Stimulated activated CD4-positive, alpha-beta T cell treated with anti-CD3 and anti-CD28 coated beads, Interleukin-4, amount 100 ng/mL, for 48 hours (primary cell): ENCODE data around the gene RANBP2.

Experiments
- DNase-seq, 2 donors: peaks; one replicate each; pipeline ENCODE4 v3.0.0-alpha.2; 2020; ENCODE audit warnings: low read depth in 2 of 2

RANBP2 gene

DNA sequence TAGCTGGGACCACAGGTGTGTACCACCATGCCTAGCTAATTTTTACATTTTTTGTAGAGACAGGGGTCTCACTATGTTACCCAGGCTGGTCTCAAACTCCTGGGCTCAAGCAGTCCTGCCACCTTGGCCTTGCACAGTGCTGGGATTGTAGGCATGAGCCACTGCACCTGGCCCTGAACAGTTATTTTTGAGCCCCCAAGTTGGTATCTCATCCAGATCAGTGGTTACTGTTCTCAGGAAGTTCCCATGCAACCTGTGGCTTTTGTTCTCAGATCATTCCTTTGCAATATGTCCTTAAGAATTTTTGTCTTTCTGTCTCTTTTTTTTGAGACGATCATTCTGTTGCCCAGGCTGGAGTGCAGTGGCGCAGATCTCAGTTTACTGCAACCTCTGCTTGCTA lies 59.6 kb downstream of the RANBP2 start:
- no peak for DNase-seq

DNA sequence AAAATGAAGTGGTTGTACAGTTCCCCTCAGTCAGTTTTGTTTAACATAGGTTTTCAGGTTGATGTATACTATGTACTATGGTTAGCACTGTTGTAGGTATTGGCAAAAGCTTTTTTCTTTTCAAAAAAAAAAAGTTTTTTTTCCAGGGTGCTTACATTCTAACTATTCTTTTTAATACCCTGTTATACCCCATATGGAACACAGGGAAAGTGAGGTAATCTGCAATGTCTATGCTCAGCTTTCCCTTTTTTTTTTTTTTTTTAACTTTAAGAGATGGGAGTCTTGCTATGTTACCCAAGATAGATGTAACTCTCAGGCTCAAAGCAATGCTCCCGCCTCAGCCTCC lies 66.7 kb downstream of the RANBP2 start:
- DNase-seq, result no peak

DNA sequence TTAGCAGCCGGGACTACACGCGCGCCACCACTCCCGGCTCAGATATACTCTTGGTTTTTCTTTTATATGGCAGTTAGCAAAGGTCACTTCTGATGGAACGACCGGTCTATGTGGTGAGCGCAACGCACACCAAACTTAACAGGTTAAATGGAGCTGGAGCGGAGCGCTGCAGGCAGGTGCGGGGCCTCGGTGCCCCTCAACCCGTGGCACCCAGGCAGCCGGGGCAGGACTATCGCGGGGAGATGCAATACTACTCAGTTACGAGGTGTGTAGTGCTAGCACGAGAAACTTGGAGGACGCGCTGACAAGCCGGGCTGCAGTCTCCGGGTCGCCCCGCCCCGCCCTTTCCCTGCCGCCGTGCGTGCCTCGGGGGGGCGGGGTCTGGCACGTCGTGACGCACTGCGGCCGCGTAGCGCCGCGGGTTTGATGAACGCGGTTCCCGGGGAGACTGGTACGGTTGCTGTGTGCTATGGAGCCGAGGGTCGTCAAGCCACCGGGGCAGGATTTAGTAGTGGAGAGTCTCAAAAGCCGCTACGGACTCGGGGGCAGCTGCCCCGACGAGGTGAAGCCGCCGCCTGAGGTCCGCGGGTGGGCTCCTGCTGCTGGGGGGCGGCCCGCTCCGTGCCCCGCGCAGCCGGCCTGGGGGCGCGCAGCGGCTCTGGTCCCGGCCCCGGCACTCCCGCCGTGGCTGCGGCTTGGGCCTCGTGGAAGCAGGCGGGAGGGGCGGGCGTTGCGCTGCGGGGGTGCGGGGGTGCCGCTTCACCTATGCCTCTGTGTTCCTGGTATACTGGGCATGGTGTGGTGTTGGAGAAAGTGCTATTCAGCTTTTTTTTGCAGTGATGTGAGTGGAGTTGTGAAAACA lies 67.3 kb downstream of the RANBP2 start, which contains the start of gene CCDC138:
TSS of gene CCDC138 (plus strand) at position 418 of the 862 bp plus-strand sequence. CDS start at position 470, 52 bp downstream.
- DNase-seq, result peak; percentile 91 to 93

DNA sequence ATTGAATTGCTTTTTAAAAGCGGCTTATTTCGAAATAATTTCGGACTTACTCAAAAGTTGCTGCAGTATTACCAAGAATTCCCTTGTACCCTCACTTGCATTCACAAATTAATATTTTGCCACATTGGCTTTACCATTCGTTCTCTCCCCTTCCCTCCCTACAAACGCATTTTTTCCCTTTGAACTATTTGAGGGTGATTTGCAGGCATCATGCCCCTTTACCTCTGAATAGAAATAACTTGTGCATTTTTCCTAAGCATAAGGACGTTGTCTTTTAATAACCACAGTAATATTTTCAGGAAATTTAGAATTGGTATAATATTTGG lies 67.9 kb downstream of the RANBP2 start:
- DNase-seq, result no peak

DNA sequence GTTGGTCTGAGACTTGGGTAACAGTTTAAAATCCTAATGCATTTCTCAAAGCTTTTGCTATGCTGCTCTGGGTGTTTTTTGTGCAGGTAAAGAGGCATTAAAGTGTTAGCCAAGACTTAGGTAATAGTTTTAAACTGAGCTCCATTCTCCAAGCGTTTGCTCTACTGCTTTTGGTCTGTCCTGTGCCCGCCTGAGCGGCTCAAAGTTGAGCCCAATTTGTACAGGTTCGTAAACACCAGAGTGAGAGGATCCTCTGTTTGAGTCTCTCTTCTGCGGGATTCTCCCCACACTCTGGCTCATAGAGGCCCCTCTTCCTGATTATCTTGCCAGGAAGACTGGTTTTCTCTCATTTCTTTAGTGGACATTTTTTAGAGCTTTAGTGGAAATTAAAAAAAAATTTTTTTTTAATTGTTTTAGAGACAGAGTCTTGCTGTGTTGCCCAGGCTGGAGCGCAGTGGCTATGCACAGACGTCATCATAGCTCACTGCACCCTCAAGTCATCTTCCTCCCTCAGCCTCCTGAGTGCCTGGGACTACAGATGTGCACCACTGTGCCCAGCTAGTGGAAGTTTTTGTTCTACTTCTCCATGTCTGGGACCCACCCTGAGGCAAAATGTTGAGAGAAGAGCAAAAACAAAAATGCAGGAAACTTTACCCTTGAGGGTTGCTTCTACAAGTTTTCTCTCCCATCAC lies 83.9 kb downstream of the RANBP2 start:
- no peak for DNase-seq

DNA sequence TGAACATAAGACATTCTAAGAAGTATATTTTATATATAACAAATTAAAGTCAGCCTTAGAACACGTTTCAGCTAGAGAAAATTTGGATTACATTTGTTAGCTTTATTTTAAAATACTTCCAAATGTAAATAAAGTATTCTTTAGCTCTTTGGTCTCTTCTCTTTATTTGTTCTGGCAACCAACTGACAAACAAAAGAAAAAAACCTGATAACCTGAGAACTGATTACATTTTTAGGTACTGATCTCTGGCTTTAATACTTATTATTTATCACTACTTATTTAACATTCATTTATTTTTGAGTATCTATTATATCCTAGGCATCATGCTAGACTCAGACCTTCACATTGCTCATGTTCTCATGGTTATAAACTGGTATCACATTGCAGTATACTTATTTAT lies 85.8 kb downstream of the RANBP2 start:
- no peak for DNase-seq

DNA sequence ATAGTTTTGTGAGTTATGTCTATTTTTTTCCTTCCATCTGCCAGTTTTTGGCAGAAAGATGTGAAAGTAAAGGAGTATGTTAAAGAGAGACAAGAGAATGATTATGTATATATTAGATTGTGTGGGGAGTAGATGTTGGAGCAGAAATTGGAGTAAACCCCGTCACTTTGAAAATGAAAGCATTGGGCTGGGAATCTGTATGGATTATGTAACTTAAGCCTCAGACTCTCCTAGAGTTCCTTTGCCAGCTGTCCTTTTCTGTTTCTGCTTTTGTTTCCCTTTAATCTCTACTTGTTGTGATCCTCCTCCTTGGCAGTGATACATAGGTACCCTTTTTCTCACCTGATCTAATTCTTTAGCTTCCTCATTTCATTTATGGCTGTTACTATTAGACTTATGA lies 86.5 kb downstream of the RANBP2 start:
- no peak for DNase-seq

DNA sequence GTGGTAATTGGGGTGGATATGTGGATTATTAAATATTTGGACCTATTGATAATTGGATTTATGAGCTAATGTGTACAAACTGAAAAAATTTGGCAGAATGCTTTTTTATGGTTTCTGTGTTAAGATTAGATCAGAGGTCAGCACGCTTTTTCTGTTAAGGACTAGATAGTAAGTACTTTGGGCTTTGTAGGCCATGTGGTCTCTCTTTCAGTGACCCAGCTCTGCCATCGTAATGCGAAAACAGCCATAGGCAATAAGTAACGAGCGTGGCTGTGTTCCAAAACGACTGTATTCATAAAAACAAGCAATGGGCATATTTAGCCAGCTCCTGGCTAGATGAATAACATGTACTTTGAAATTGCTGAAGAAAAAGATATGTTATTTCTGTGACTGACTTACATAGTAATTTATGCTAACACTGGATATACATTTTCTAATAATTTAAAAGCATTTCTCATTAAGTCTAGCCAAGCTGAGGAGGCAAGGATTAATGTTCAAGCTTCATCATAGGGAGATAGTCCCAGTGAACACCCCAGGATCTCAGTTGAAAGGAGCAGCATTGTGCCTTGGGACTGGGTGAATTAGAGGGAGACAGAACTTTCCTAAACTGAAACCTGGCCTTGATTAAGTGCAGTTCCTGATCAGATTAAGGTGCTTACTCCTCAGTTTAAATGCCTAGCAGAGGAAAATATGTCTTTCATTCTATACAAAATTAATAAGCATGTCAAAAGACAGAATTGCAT lies 87.3 kb downstream of the RANBP2 start:
- DNase-seq, result no peak

DNA sequence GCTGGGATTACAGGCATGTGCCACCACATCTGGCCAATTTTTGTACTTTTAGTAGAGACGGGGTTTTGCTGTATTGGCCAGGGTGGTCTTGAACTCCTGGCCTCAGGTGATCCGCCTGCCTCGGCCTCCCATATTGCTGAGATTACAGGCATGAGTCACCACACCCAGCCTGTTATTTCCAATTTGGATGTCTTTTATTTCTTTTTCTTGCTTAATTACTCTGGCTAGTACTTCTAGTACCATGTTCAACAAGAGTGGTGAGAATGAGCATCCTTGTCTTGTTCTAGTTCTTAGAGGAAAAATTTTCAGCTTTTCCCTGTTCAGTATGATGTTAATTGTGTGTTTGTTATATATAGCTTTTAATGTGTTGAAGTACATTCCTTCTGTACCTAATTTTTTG lies 90.7 kb downstream of the RANBP2 start:
- no peak for DNase-seq

DNA sequence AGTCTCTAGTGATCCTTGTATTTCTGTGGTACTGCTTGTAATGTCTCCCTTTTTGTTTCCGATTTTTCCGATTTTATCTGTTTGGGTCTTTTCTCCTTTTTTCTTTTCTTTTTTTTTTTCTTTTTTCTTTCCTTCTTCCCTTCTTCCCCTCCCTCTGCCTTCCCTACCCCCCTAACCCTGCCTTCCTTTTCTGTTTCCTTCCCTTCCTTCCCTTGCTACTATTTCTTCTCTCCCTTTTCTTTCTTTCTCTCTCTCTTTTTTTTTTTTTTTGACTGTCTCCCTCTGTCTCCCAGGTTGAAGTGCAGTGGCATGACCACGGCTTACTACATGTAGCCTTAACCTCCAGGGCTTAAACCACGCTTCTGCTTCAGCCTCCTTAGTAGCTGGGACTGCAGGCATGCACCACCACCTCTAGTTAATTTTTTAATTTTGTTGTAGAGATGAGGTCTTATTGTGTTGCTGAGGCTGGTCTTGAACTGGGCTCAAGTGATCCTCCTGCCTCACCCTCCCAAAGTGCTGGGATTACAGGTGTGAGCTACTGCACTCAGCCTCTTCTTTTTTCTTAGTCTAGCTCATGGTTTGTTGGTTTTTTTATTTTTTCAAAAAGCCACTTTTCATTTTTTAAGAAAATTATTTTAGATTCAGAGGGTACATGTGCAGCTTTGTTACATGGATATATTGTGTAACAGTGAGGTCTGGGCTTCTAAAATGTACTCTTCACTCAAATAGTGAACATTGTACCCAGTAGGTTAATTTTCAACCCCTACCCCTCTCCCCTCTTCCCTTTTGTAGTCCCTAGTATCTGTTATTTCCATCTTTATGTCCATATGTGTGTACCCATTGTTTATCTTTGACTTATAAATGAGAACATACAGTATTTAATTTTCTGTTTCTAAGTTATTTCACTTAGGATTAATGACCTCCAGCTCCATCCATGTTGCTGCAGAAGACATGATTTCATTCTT lies 92.0 kb downstream of the RANBP2 start:
- DNase-seq, result no peak

DNA sequence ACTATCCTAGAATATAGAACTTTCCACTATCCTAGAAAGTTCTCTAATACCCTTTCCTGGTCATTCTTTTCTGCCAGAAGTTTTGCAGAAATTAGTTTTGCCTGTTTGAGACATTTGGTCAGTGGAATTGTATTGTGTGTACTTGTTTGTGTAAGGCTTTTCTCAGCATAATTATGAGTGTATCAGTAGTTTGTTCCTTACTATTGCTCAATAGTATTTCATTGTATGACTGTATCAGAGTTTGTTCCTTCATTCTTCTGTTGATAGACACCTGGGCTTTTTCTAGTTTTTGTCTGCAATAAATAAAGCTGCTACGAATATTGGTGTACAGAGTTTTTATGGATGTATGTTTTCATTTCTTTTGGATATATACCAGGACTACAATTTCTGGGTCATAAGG lies 94.5 kb downstream of the RANBP2 start:
- no peak for DNase-seq

DNA sequence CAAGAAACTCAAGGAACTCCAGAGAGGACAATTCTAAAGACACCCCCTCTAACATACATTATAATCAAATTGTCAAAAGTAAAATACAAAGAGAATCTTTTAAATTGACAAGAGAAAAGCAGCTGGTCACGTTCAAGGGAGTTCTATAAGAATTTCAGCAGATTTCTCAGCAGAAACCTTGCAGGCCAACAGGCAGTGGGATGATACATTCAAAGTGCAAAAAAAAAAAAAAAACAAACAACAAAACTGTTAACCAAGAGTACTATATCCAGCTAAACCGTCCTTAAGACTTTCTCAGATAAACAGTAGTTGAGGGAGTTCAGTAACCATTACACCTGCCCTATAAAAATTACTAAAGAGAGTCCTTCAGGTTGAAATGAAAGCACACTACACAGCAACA lies 101.2 kb downstream of the RANBP2 start:
- no peak for DNase-seq

DNA sequence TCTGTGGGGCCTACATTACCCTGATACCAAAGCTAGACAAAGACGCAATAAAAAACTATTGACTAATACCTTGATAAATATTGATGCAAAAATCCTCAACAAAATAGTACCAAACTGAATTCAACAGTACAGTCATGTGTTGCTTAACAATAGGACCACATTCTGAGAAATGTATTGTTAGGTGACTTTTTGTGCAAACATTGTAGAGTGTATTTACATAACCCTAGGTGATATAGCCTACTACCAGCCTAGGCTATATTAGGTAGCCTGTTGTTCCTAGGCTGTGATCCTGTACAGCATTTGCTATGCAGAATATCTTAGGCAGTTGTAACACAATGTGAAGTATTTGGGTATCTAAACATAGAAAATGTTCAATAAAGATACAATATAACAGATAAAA lies 104.0 kb downstream of the RANBP2 start:
- no peak for DNase-seq

DNA sequence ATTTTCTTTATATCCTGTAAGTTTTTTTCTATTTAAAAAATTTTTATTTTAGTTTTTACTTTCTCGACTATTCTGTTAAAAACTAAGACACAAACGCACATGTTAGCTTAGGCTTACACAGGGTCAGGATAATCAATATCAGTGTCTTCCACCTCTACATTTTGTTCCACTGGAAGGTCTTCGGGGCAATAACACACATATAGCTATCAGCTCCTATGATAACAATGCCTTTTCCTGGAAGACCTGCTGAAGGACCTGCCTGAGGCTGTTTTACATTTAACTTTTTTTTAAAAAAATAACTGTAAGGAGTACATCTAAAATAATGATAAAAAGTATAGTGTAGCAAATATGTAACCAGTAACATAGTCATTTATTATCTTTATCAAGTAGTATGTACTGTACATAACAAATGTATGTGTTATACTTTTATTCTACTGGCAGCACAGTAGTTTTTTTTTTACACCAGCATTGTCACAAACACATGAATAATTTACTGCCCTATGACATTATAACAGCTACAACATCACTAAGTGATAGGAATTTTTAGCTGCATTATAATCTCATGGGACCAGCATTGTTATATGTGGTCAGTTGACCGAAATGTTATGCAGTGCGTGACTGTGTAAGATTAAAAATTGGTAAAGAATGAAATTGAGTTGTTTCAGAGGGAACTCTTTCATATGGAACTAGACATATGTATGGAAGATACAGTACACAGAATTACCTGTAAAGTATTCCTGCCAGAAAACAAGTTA lies 105.2 kb downstream of the RANBP2 start:
- no peak for DNase-seq

DNA sequence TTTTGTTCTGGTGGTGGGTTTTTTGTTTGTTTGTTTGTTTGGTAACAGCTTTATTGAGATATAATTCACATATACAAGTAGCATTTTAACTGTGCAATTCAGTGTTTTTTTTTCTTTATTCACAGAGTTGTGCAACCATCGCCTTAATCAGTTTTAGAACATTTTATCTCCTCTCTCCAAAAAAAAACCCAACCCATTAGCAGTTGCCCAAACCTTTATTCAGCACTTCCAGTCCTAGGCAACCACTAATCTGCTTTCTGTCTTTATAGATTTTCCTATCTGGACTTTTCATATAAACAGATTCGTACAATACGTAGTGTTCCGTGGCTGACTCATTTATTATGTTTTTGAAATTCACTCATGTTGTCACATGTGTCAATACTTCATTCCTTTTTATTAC lies 106.0 kb downstream of the RANBP2 start:
- no peak for DNase-seq

DNA sequence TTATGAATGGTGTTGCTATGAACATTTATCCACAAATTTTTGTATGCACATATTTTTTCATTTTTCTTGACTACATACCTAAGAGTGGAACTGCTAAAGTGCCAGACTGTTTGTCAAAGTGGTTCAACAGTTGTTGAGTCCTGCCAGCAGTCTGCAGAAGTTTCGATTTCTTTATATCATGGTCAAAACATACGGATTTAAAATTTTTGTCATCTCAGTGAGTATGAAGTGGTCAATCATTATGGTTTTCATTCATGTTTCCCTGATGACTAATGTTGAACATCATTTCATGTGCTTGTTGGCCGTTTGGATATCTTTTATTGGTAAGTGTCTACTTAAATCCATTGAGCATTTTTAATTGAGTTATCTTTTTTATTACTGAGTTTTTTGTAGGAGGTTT lies 106.5 kb downstream of the RANBP2 start:
- DNase-seq, result no peak

DNA sequence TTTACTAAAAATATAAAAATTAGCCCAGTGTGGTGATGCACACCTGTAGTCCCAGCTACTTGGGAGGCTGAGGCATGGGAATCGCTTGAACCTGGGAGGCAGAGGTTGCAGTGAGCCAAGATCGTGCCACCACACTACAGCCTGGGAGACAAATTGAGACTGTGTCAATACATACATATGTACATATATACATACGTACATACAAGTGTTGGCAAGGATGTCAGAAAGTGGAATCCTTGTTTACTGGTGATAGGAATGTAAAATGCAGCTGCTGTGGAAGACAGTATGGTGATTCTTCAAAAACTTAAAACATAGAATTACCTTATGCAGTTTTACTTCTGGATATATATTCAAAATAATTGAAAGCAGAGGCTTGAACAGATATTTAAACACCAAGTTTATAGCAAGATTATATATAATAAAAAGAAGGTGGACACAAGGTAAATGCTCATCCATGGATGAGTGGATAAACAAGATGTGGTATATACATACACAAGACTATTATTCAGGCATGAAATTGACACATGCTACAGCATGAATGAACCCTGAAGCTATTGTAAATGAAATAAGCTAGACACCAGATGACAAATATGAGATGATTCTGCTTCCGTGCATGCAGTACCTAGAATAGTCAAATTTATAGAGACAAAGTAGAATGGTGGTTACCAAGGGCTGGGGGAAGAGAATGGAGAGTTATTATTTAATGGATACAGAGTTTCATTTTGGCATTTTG lies 110.5 kb downstream of the RANBP2 start:
- no peak for DNase-seq

DNA sequence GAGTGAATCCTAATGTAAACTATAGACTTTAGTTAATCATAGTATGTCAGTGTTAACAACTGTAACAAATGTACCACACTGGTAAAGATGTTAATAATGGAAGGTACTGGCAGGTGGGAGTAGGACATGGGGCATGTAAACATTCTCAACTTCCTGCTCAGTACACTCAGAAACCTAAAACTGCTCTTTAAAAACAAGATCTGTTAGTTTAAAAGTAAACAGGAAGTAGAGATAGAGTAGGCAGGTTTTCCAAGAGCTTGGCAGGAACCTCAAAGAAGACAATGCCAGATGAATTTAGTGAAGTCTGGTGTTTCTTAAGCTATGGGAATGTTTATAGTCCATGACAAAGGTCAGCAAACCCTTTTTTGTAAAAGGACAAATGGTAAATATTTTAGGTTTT lies 113.9 kb downstream of the RANBP2 start:
- no peak for DNase-seq

DNA sequence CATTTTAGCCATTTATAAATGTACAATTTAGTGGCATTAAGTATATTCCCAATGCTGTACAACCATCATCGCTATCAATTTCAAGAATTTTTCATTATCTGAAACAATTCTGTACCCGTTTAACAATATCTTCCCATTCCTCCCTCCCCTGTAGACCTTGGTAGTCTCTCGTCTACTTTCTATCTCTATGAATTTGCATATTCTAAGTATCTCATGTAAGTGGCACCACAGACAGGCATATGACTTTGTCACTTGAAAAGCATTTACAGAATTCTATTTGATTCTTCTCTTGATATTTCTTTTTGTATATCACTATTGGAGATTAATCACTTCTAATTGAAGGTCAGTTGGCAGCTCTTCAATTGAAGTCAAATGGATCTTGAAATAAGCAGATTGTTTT lies 115.3 kb downstream of the RANBP2 start:
- DNase-seq, result no peak

DNA sequence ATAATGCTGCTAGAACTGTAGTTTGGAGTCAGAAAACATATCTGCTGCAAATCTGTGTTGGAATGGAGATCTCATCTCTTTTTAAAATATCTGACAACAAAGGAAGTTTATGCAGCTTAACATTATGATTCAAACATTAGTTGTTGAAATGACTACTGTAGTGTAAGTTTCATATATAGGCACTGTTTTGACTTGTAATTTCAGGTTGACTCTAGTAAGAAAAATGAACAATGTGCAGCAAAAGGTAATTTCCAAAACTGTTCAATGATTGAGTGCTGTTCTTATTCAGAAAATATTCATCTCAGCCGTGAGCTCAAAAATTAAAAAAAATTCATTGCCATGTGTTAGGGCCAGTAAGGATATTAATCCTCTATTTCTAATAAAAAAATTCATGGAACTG lies 115.8 kb downstream of the RANBP2 start:
- DNase-seq, result no peak
